ENCODE measurements around the gene ZNF205. TPM values are rescaled to one million over a fixed set of nuclear protein-coding genes. Genes with fewer than 3 reads are reported as not detected.
A peak's percentile ranks its signal among the peaks of the same experiment; 100 is the strongest.

The ZNF205 gene
- total and polyA plus RNA-seq, 10 of the 15 experiments (the other 5 are each of a cell fraction or from before 2014, with no cell fraction given) = 0.26 to 1.5 (median 0.78) TPM; not detected in 2

- TF ChIP-seq ZBTB4 (CRISPR knock-in tag; IDR thresholded peaks at IDR 0.05) (no peak), ZNF207 (IDR thresholded peaks at IDR 0.05; ENCODE audit: borderline replicate concordance) (peak; percentile 63; the same call in 1 of the 2 replicates), SMARCA5 (IDR thresholded peaks at IDR 0.05) (peak; percentile 82), NFYA (IDR thresholded peaks at IDR 0.05; ENCODE audit: borderline replicate concordance, low read depth, low read length) (no peak), SREBF2 (IDR thresholded peaks at IDR 0.05; ENCODE audit: low read length) (peak; percentile 99), KDM1A (IDR thresholded peaks at IDR 0.05; ENCODE audit: borderline replicate concordance) (no peak), MYB (IDR thresholded peaks at IDR 0.05; ENCODE audit: borderline replicate concordance, low read depth, low read length) (no peak), DPF2 (IDR thresholded peaks at IDR 0.05) (peak; percentile 41), CHD4 (IDR thresholded peaks at IDR 0.05) (no peak; the same call in 1 of the 2 replicates), EZH2 (IDR thresholded peaks at IDR 0.05; ENCODE audit: borderline replicate concordance, control insufficient read depth, low read depth, low read length) (no peak), GATAD2B (conservative IDR thresholded peaks at IDR 0.05; ENCODE audit: low read depth) (peak; percentile 67; the same call in 1 of the 2 replicates), BMI1 (IDR thresholded peaks at IDR 0.05; ENCODE audit: borderline replicate concordance) (no peak), POLR2AphosphoS5 (IDR thresholded peaks at IDR 0.05; ENCODE audit: low read length) (no peak), FOXM1 (IDR thresholded peaks at IDR 0.05; ENCODE audit: low read depth, low read length) (no peak), EGR1 (IDR thresholded peaks at IDR 0.05; ENCODE audit: borderline replicate concordance in 1 of 2, low read depth in 2 of 2, low read length in 2 of 2) (no peak), SPI1 (IDR thresholded peaks at IDR 0.05; ENCODE audit: borderline replicate concordance, insufficient read depth, low read depth, low read length) (no peak), MLLT1 (IDR thresholded peaks at IDR 0.05) (peak; percentile 62), EED (IDR thresholded peaks at IDR 0.05; ENCODE audit: low read depth) (no peak), SIX5 (IDR thresholded peaks at IDR 0.05; ENCODE audit: low read depth, low read length, severe bottlenecking) (no peak), NFYB (IDR thresholded peaks at IDR 0.05; ENCODE audit: insufficient read depth, low read depth, low read length) (no peak), BHLHE40 (IDR thresholded peaks at IDR 0.05; ENCODE audit: borderline replicate concordance in 1 of 2, low read depth in 2 of 2, low read length in 1 of 2) (peak in 1 of 2 experiments; percentile 15; a peak in 1 of 4 replicates), ZBED1 (IDR thresholded peaks at IDR 0.05; ENCODE audit: borderline replicate concordance) (peak; percentile 60; the same call in 1 of the 2 replicates), PAX8 (IDR thresholded peaks at IDR 0.05) (no peak), TAF1 (IDR thresholded peaks at IDR 0.05; ENCODE audit: borderline replicate concordance, low read depth, low read length) (no peak), MEF2A (IDR thresholded peaks at IDR 0.05; ENCODE audit: insufficient read depth, low read depth, low read length) (0 out of 2 replicates have a peak, but pooled peaks have one; percentile 46), LARP7 (IDR thresholded peaks at IDR 0.05) (peak; percentile 59; the same call in 1 of the 2 replicates), JUND (IDR thresholded peaks at IDR 0.05; ENCODE audit: low read depth, low read length) (no peak)
Measured at GRCh38 chr16:3150346-3151218, 38.2 kb downstream of the ZNF205 start (continued).

All from GM12878 (cell line).